Posterior cingulate gyrus (tissue), 11 donors: ENCODE data around the gene NR2E1.

Experiments used
- DNase-seq, 10 donors: peaks; one replicate each; pipeline versions ENCODE4 v3.0.0 to v3.0.0-alpha.2; 2020 to 2021; ENCODE audit warnings: mixed read lengths in 3 of 10
- intact Hi-C: fragments of 100-400 bp; cut with DNase I; formaldehyde crosslinking; loops from one replicate; pipeline ENCODE4 v1.15.1; 2023

The NR2E1 gene

GRCh38 chr6:108198761-108199498, 33.1 kb downstream of the NR2E1 start:
- intact Hi-C loops, result no loop called here
- peak in 3 of 10 donors; percentile 61 to 69 (median 62) for DNase-seq

GRCh38 chr6:108200186-108200585, 34.4 kb downstream of the NR2E1 start:
- intact Hi-C loops, result no loop called here
- DNase-seq, result peak in 2 of 10 donors; percentile 44 to 54

DNA sequence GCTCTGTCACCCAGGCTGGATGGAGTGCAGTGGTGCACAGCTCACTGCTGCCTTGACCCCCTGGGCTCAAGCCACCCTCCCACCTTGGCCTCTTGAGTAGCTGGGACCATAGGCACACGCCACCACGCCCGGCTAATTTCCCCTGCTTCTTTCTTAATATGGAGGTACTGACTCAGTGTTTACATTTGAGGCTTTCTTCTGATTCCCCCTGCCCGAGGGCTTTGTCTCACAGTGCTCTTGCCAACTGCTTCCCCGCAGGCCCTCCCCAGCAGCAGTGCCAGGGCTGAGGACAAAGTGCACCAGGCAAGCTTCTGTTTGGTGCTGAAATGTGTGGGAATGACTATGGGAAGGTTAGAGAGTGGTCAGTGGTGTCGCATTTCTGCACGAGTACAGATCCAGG, 34.8 kb downstream of the NR2E1 start:
- intact Hi-C loops, result no loop called here
- DNase-seq, result peak in 2 of 10 donors; percentile 43 to 49

DNA sequence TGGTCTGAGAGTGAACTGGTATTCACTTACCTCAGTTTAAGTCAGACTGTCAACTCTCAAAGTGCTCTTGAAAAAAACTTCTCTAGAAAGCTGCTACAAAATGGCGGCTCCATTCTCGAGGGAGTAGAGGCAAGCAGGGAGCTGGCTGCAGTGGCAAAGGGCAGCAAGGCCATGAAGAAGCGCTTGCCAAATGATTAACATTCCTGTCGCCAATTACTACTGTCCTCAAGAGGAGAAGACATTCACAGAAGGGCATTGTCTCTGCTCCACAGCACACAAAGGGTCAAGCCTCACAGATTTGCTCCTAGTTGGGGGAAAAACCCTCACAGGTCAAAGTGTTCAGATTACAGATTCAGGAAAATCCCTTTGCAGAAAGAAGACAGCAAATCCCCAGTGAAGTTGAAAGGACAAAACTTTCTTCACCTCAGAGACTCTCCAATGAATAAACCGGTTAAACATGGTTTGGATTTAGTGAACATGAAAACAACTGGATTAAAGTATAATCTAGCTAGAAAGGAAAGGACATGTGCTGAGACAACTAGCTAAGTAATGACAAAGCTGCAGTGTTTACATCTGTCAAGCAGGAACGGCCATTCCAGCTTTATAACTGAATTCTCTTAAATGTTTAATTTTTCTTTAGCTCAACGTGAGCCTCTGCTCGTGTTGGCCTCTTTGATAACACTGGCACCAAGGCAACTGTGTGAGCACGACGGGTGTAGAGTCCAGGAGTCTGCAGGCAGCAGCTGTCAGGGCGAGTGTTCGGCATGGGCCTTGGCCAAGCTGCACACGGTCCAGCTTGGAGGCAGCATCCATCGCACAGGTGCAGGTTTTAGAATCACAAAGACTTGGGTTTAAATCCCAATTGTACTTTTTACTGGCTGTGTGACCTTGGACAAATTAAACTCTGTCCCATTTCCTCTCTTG, 37.6 kb downstream of the NR2E1 start:
- DNase-seq, result peak in 4 of 10 donors; percentile 12 to 90 (median 52)
- intact Hi-C loops, result no loop called here

DNA sequence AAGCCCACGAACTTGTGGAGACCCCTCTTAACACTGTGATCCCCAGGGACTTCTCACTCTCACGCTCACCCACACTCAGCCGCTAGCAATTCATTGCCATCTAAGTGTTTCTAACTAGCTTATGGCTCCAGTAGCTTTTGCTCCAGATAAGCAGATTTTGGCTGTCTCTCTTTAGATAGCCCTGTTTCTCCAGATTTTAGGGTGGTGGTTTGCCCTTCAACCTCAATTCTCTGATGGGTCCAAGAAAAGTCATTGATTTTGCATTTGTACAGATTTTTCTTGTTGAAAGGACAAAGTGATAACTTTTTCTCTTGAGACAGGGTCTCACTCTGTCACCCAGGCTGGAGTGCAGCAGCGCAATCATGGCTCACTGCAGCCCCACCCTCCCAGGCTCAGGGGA, 41.2 kb downstream of the NR2E1 start:
- intact Hi-C loops, result no loop called here
- peak in 1 of 10 donors; percentile 64 for DNase-seq

- DNase-seq, result no peak
- intact Hi-C loops, result no loop called here
These were observed 43.9 kb downstream of the NR2E1 start for GRCh38 chr6:108209738-108210137.

- intact Hi-C loops, result no loop called here
- no peak for DNase-seq
These were observed 44.7 kb downstream of the NR2E1 start for GRCh38 chr6:108210556-108210955.

DNA sequence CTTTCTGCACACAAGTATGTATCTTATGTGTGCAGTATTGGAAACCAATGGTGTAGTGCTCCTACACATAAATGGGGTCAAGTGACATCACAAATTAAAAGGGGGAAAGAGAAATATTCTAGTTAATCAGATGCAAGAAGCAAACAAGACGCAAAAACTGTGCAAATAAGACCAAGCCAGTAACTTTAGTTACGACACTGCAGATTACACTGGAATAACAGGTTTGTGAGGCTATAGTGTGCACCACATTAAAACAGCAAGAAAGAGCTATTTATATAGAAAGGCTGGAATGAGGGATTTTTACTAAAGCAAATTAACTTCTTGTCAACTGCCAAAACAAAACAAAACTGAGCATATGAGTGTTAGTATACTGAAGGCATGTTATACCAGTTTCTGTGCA, 45.8 kb downstream of the NR2E1 start:
- intact Hi-C loops, result no loop called here
- DNase-seq, result no peak

DNA sequence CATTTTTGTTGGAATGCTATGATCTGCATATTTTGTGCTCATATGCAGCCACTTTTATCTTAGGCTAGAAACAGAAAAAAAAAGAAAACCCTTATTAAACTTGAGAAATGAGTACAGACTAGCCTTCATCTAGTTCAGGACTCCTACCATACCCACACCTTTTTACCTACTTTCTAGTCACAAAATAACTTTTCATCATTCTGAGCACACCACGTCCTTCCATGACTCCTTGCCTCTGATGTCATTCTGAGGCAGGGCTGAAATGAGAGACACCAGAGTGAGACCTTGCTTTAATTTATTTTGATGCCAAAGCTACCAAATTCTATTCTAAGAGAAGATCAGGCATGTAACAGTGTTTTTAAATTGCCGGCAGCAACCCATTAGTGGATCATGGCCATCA, 56.2 kb downstream of the NR2E1 start:
- intact Hi-C loops, result no loop called here
- DNase-seq, result no peak

- DNase-seq, result no peak
- intact Hi-C loops, result no loop called here
These were observed 56.7 kb downstream of the NR2E1 start for GRCh38 chr6:108222504-108222903.

- no peak for DNase-seq
- intact Hi-C loops, result no loop called here
These were observed 61.5 kb downstream of the NR2E1 start for GRCh38 chr6:108227290-108227689.

DNA sequence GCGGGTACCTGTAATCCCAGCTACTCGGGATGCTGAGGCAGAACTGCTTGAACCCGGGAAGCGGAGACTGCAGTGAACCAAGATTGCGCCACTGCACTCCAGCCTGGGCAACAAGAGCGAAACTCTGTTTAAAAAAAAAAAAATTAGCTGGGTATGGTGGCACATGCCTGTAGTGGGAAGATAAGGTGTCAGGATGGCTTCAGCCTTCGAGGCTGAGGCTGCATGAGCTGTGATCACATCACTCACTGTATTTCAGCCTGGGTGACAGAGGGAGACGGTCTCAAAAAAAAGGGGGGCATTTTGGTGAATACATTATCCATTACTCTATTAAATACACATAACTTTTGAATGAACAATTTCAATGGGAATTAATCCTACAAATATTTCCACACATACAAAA, 62.6 kb downstream of the NR2E1 start:
- intact Hi-C loops, result no loop called here
- DNase-seq, result peak in 1 of 10 donors; percentile 49

- DNase-seq, result no peak
- intact Hi-C loops, result no loop called here
These were observed 69.3 kb downstream of the NR2E1 start for GRCh38 chr6:108235127-108235526.

DNA sequence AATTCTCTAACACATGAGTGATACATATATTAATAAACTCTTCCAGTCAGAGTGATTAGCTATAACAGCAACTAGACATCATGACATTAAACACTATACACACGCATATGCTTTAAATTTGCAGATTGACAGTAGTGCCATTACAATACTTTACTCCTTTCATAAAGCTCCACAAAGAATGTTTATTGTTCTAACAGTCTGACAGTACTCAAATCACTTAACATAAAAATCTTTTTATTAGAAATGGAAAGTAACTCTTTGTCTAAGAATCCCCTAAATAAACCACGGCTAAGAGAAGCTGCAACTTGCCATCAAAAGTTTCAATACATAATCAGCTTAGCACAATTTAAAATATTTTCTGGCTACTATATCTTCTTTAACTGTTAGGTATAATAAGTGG, 71.0 kb downstream of the NR2E1 start:
- DNase-seq, result no peak
- intact Hi-C loops, result no loop called here

GRCh38 chr6:108238322-108238721, 72.5 kb downstream of the NR2E1 start:
- no peak for DNase-seq

More at GRCh38 chr6:108238322-108238721, 72.5 kb downstream of the NR2E1 start:
- intact Hi-C loops, result no loop called here
